Measurements from ENCODE around the gene ZNF530. TPM values are rescaled to one million over a fixed set of nuclear protein-coding genes. Genes with fewer than 3 reads are reported as not detected.

The ZNF530 gene
- total and polyA plus RNA-seq, 7 donors, result 1.2 to 12.5 (median 2.5) TPM

DNA sequence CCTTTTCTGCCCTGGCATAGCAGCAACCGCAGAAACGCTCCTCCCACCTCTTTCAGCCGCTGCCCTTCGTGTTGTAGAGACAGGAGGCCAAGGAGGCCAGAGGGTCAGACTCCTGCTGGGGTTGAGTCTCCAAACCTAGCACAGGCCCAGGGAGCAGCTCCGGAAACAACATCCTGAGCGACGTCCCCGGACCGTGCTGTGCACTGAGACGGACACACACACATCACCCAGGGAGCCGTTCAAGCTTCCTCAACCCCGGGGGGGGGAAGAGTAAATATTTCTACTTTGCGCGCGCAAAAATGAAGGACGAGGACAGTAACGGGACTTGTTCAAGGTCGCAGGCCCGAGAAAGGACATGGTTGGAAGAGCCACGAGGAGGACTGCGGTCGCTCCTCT is 40.7 kb upstream of the ZNF530 start:
- Histone ChIP-seq H3K36me3 (peaks cover 13 to 26% (median 24%) of the 10 kb centered on the region in 4 donors), H3K9me3 (peaks cover 0 to 18% (median 5%) of the 10 kb centered on the region in 4 donors), H3K27ac (peak overlapping the region; percentile 68 to 78 (median 72)), H3K27me3 (no peaks in the 10 kb centered on the region), H3K4me1 (peaks cover 0 to 20% (median 16%) of the 10 kb centered on the region in 4 donors), H3K4me3 (peak overlapping the region; percentile 59 to 92 (median 88))
- no peak for DNase-seq
- intact Hi-C loops (cut with DNase I), result loop anchor here (1.0 kb wide), 1 partner anchor 40 kb away; the partner anchor contains the start of gene ZNF530
- TF ChIP-seq POLR2A (IDR thresholded peaks at IDR 0.05) (no peak), EP300 (IDR thresholded peaks at IDR 0.05) (no peak), POLR2AphosphoS5 (IDR thresholded peaks at IDR 0.05) (no peak)
- TF ChIP-seq, protein P1, sequence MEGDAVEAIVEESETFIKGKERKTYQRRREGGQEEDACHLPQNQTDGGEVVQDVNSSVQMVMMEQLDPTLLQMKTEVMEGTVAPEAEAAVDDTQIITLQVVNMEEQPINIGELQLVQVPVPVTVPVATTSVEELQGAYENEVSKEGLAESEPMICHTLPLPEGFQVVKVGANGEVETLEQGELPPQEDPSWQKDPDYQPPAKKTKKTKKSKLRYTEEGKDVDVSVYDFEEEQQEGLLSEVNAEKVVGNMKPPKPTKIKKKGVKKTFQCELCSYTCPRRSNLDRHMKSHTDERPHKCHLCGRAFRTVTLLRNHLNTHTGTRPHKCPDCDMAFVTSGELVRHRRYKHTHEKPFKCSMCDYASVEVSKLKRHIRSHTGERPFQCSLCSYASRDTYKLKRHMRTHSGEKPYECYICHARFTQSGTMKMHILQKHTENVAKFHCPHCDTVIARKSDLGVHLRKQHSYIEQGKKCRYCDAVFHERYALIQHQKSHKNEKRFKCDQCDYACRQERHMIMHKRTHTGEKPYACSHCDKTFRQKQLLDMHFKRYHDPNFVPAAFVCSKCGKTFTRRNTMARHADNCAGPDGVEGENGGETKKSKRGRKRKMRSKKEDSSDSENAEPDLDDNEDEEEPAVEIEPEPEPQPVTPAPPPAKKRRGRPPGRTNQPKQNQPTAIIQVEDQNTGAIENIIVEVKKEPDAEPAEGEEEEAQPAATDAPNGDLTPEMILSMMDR (IDR thresholded peaks at IDR 0.05), result no peak
- WGBS, 2 donors, result 0 to 1% methylated on average over 22 of the region's 22 CpGs

DNA sequence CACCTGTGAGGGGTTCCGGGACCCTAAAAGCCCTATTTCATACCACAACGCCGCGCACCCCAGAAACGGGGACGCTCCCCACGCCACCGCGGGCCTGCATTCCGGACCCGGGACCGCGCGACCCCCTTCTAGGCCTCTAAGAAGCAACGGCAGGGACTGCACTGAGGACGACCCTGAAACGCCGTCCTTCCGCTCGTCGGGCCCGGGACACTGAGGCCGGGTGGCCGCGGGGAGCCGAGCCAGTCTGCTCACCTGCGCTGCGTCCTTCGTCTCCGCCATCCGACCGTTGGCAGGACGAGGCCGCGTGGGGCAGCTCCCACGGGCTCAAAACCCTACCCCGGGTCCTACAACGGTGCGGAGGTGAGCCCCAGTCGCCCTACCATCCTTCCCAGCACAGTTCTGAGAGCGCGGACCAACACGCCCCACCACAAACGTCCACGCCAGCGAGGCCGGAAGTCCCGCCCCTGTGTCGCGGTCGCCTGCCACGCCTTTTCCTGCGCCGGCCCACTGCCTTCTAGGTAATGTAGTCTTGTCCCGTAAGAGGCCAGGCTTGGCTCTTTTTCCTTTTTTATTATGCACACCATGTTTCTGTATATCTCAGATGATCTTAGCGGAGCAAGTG is 40.2 kb upstream of the ZNF530 start, which contains the start of gene ZNF550:
TSS of gene ZNF550 (minus strand) at position 460 of the 622 bp plus-strand sequence. CDS start at position 279, 181 bp downstream.
- peak; percentile 94 for DNase-seq
- TF ChIP-seq POLR2A (IDR thresholded peaks at IDR 0.05), result peak; percentile 34 to 35
- TF ChIP-seq EP300 (IDR thresholded peaks at IDR 0.05), result no peak
- TF ChIP-seq, protein P1 (IDR thresholded peaks at IDR 0.05), result no peak
- TF ChIP-seq POLR2AphosphoS5 (IDR thresholded peaks at IDR 0.05), result peak; percentile 67 to 86 (median 81)
- Histone ChIP-seq H3K4me1 (peaks cover 0 to 20% (median 16%) of the 10 kb centered on the region in 4 donors), H3K27ac (peak within 1 kb of the TSS; percentile 68 to 78 (median 72)), H3K27me3 (no peaks in the 10 kb centered on the region), H3K4me3 (peak within 1 kb of the TSS; percentile 59 to 92 (median 88)), H3K9me3 (peaks cover 0 to 18% (median 2%) of the 10 kb centered on the region in 4 donors), H3K36me3 (peaks cover 10 to 21% (median 19%) of the 10 kb centered on the region in 4 donors)
- 0% methylated on average over 56 of the region's 56 CpGs for WGBS, 2 donors
- intact Hi-C loops (cut with DNase I), result loop anchor here (1.0 to 2.0 kb wide), 2 partner anchors 19 to 40 kb away; partner anchors contain the start of genes ZNF416 and ZNF530

DNA sequence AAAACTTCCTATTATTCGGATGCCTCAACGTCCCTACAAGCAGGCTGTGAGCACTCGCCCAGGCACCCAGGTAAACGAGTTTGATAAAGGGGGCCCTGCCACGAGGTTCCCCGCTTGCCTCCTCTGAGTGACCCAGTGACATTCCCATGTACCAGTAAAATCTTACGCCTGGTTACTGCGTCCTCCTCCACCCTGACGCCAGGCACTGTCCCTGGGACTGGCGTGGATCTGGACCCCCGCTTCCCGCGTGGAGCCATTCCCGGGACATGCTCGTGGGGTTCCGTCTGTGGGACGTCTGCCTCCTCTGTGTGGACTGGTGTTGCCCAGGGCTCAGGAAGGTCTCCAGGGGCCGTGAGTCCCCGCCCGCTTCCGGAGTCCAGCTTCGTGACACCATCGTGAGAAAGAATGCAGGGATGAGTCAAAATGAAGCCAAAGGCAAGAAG is 39.6 kb upstream of the ZNF530 start:
- no peaks in the 10 kb centered on the region for H3K27me3 ChIP-seq
- peaks cover 0 to 20% (median 16%) of the 10 kb centered on the region in 4 donors for H3K4me1 ChIP-seq
- 26 to 42% methylated on average over 23 of the region's 23 CpGs for WGBS, 2 donors
- intact Hi-C loops (cut with DNase I), result loop anchor here (2.0 kb wide), 1 partner anchor 19 kb away; the partner anchor contains the start of gene ZNF416
- DNase-seq, result no peak
- H3K27ac ChIP-seq, result peak overlapping the region; percentile 68 to 78 (median 72)
- TF ChIP-seq EP300 (IDR thresholded peaks at IDR 0.05) (no peak), POLR2A (IDR thresholded peaks at IDR 0.05) (no peak), POLR2AphosphoS5 (IDR thresholded peaks at IDR 0.05) (no peak)
- TF ChIP-seq, protein P1 (IDR thresholded peaks at IDR 0.05), result no peak
- H3K36me3 ChIP-seq, result peaks cover 5 to 15% (median 13%) of the 10 kb centered on the region in 4 donors
- peaks cover 0 to 15% (median 6%) of the 10 kb centered on the region in 4 donors for H3K9me3 ChIP-seq
- peak overlapping the region; percentile 59 to 92 (median 88) for H3K4me3 ChIP-seq

DNA sequence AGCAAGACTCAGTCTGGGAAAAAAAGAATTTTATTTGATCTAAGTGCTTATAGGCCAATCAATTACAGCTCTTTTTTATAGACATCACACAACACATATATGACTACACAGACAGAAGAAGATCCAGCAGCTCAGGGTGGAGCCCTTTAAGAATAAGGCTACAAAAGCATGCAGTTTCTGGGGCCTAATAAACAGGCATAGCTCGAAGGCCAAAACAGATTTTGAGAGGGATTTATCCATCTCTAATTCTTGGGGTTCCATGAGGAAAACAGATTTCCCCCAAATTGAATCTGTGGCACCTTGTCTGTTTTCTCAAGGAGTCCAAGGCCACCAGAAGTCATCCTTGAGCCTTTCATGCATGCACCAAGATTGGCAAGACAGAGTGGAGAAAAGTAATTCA is 36.1 kb upstream of the ZNF530 start:
- intact Hi-C loops (cut with DNase I), result no loop called here
- Histone ChIP-seq H3K36me3 (no peaks in the 10 kb centered on the region), H3K27me3 (no peaks in the 10 kb centered on the region), H3K4me1 (peaks cover 0 to 14% (median 10%) of the 10 kb centered on the region in 4 donors), H3K9me3 (peaks cover 15 to 43% (median 34%) of the 10 kb centered on the region in 4 donors), H3K4me3 (no peak overlapping the region), H3K27ac (no peak overlapping the region)
- no peak for DNase-seq
- TF ChIP-seq, protein P1 (IDR thresholded peaks at IDR 0.05), result no peak
- TF ChIP-seq EP300 (IDR thresholded peaks at IDR 0.05) (no peak), POLR2AphosphoS5 (IDR thresholded peaks at IDR 0.05) (no peak), POLR2A (IDR thresholded peaks at IDR 0.05) (no peak)
- 54 to 67% methylated on average over 1 of the region's 1 CpG for WGBS, 2 donors
